Transverse colon (tissue), 4 donors: ENCODE results near the gene STK32C. TPM values are rescaled to one million over a fixed set of nuclear protein-coding genes. Genes with fewer than 3 reads are reported as not detected.
A peak's percentile ranks its signal among the peaks of the same experiment; 100 is the strongest.
"Not testable (repeated sequence)": the region's sequence is repeated elsewhere in the genome, so short reads cannot be mapped to it uniquely, and the experiment has no call there.

Experiments used
- DNase-seq: peaks from one replicate; pipeline ENCODE4 v3.0.0-alpha.2; 2019
- H3K27ac ChIP-seq, 4 donors: fragments of 200-600 bp; sonication (generic); 2 replicates each; pipeline ENCODE4 v1.5.1; 2016 to 2018; ENCODE audit warnings: inconsistent platforms in 4 of 4
- H3K27me3 ChIP-seq: fragments of 200-600 bp; sonication (generic); 2 replicates; pipeline ENCODE4 v1.5.1; 2017; ENCODE audit warnings: inconsistent platforms
- H3K36me3 ChIP-seq, 4 donors: fragments of 200-600 bp; sonication (generic); 2 replicates each; pipeline ENCODE4 v1.5.1; 2017 to 2019; ENCODE audit warnings: inconsistent platforms in 4 of 4
- H3K4me1 ChIP-seq, 4 donors: fragments of 200-600 bp; sonication (generic); 2 replicates each; pipeline ENCODE4 v1.5.1; 2017 to 2020; ENCODE audit warnings: inconsistent platforms in 4 of 4
- H3K4me3 ChIP-seq, 4 donors: fragments of 200-600 bp; sonication (generic); 1 replicate in 1 of 4; 2 replicates in 3 of 4; pipeline versions ENCODE4 v1.5.1 to v1.6.1; 2017 to 2019; ENCODE audit warnings: inconsistent platforms in 4 of 4
- H3K9me3 ChIP-seq, 2 donors: fragments of 200-600 bp; sonication (generic); 2 replicates each; pipeline ENCODE4 v1.5.1; 2017 to 2019; ENCODE audit warnings: inconsistent platforms in 2 of 2
- EP300 ChIP-seq: sonication (generic); formaldehyde crosslinking; IDR thresholded peaks from one replicate; pipeline ENCODE4 v1.6.1; 2017; ENCODE audit warnings: antibody characterized with exemption, low read depth
- POLR2A ChIP-seq: fragments of 450-650 bp; IDR thresholded peaks from one replicate; pipeline ENCODE4 v1.6.1; 2016; ENCODE audit warnings: antibody characterized with exemption, mild to moderate bottlenecking, moderate library complexity
- POLR2AphosphoS5 ChIP-seq, 3 donors: sonication (generic); formaldehyde crosslinking; IDR thresholded peaks; one replicate each; pipeline ENCODE4 v1.6.1; 2016; ENCODE audit warnings: antibody characterized with exemption in 3 of 3
- WGBS, 2 donors: methylation state at CpG; one replicate each; pipeline ENCODE4 v1.1.5; 2018; ENCODE audit warnings: low coverage in 1 of 2; 5-methylcytosine and 5-hydroxymethylcytosine counted together
- in situ Hi-C, 4 donors: fragments of 200-750 bp; cut with MboI; loops; one replicate each; pipeline versions ENCODE4 v1.15.0 to v1.15.1; 2017; ENCODE audit warnings: low sequenced_read_pairs in 3 of 4, low pct_ligation_motif_present in 1 of 4, low pct_unique_long_range_greater_than_20kb in 1 of 4
- intact Hi-C: fragments of 100-400 bp; cut with DNase I; formaldehyde crosslinking; loops from one replicate; pipeline ENCODE4 v1.15.1; 2023; ENCODE audit warnings: low total_unique reads
- total RNA-seq, 4 donors: library from RNA; depleted of rRNA; stranded (reverse); fragments of >200 nt; gene quantifications; one replicate each; pipeline ENCODE4 v1.1.0, GENCODE V29; 2016
- TF ChIP-seq, protein P1 (sequence below), 5 experiments: fragments of 200-600 bp in 3 of 5; fragments of 450-650 bp in 2 of 5; sonication (generic) in 3 of 5; IDR thresholded peaks; 1 replicate in 2 of 5; 2 replicates in 3 of 5; pipeline ENCODE4 v1.5.1; 2016 to 2017; ENCODE audit warnings: antibody characterized with exemption in 5 of 5, inconsistent platforms in 3 of 5, mild to moderate bottlenecking in 2 of 5, moderate library complexity in 1 of 5

Gene STK32C
- total RNA-seq, 4 donors from 2014 or later: 2.2 to 7.8 (median 3.7) TPM; not detected in 1

DNA sequence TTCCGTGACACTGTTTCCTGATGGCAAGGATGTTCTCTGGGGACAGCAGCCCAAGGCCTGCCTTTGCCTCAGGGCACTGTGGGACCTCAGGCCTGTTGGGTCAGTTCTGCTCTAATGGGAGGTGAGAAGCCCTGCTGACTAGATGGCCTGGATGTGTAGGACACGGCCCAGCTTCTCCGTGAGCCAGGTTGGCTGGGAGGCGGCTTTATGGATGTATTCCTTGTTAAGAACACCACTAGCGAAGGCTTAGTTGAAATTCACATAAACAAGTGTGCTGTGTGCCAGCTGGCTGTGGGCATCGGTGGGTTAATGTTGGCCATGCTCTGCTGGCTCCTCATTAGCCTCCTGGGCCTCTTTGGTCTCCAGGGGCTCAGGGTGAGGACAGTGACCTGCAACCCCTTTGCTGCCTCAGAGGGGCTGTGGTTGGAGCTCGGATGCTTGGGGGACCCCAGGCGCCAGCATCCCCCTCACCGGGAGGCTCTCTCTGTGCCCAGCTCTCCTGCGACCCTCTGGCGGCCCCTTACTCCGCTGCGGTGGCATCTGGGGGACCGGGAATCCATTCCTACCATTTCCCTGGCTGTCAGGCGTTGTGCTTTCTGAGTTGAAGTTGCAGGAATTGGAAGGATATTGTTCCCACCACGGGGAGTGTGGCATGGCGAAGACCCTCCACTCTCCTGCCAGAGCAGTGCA lies 143.8 kb downstream of the STK32C start:
- 72% methylated on average over 17 of the region's 17 CpGs; no CpG with 5 or more reads in 1 of the 2 donors for WGBS, 2 donors
- no peak for DNase-seq
- intact Hi-C loops: no loop called here
- in situ Hi-C loops: no loop called here
- Histone ChIP-seq H3K4me1 (peaks cover 0 to 10% (median 4%) of the 10 kb centered on the region in 4 donors), H3K4me3 (no peak overlapping the region), H3K36me3 (no peaks in the 10 kb centered on the region), H3K9me3 (no peaks in the 10 kb centered on the region), H3K27ac (no peak overlapping the region), H3K27me3 (peaks cover 5% of the 10 kb centered on the region)
- TF ChIP-seq, protein P1, sequence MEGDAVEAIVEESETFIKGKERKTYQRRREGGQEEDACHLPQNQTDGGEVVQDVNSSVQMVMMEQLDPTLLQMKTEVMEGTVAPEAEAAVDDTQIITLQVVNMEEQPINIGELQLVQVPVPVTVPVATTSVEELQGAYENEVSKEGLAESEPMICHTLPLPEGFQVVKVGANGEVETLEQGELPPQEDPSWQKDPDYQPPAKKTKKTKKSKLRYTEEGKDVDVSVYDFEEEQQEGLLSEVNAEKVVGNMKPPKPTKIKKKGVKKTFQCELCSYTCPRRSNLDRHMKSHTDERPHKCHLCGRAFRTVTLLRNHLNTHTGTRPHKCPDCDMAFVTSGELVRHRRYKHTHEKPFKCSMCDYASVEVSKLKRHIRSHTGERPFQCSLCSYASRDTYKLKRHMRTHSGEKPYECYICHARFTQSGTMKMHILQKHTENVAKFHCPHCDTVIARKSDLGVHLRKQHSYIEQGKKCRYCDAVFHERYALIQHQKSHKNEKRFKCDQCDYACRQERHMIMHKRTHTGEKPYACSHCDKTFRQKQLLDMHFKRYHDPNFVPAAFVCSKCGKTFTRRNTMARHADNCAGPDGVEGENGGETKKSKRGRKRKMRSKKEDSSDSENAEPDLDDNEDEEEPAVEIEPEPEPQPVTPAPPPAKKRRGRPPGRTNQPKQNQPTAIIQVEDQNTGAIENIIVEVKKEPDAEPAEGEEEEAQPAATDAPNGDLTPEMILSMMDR (IDR thresholded peaks at IDR 0.05): peak in 1 of 5 experiments; percentile 4
- TF ChIP-seq EP300 (no peak), POLR2A (no peak), POLR2AphosphoS5 (IDR thresholded peaks at IDR 0.05) (no peak)

DNA sequence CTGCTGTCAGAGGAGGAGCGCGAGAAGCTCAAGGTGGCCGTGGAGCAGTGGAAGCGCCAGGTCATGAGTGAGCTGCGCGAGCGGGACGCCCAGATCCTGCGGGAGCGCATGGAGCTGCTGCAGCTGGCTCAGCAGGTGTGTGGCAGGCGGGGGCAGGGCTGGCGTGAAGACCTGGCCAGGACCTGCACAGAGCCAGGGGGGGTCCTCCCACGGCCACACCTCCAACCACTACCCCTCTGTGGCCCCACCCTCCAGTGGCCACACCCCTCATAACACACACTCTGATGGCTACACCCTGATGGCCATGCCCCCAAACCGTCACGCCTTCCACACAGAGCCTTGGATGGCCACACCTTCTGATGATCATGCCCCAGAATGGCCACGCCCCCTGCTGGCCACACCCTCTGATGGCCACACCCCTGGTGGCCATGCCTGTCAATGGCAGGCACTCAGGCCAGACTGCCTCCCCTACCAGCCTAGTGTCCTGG lies 144.4 kb downstream of the STK32C start:
- in situ Hi-C loops (no loop called here), intact Hi-C loops (no loop called here)
- DNase-seq: peak; percentile 51

DNA sequence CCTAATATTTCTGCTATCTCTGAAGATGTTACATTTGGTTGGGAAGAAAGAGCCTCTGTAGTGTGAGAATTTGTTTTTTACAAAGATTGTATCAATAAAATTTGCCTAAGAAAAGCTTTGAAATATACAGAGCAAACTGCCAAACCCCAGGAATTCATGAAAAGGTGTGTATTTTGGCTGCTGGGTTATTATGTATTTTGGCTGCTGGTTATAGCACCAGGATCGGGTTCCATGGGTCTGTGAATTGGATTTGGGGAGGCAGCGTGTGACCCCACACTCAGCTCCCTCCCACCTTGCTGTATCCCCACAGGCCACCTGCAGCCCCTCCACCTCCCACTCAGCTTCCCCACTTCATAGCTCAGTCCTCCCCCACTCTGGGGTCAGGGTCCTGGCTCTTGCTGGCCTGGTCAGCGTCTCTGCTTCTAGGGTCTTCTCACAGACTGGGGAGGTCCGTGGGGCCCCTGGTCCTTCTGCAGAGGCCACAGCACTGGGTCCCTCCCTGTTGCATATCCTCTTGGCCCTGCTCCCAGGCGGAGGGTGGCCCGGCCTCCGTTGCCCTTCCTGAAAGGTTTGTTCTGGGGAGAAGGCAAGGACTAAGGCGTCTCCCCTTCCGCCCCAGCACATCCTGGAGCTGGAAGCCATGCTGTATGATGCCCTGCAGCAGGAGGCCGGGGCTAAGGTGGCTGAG lies 145.0 kb downstream of the STK32C start:
- TF ChIP-seq, protein P1 (IDR thresholded peaks at IDR 0.05): no peak
- no peak for TF ChIP-seq POLR2A
- TF ChIP-seq EP300: no peak
- TF ChIP-seq POLR2AphosphoS5 (IDR thresholded peaks at IDR 0.05): no peak
- Histone ChIP-seq H3K27ac (peak overlapping the region in 1 of 4 donors; percentile 58), H3K27me3 (peaks cover 5% of the 10 kb centered on the region), H3K4me1 (peaks cover 0 to 10% (median 4%) of the 10 kb centered on the region in 4 donors), H3K36me3 (no peaks in the 10 kb centered on the region), H3K4me3 (no peak overlapping the region), H3K9me3 (no peaks in the 10 kb centered on the region)
- in situ Hi-C loops: no loop called here
- peak; percentile 35 for DNase-seq
- 46% methylated on average over 10 of the region's 10 CpGs; no CpG with 5 or more reads in 1 of the 2 donors for WGBS, 2 donors
- intact Hi-C loops: no loop called here

More for the DNA sequence above, 144.4 kb downstream of the STK32C start:
- Histone ChIP-seq H3K4me3 (no peak overlapping the region), H3K9me3 (no peaks in the 10 kb centered on the region), H3K27ac (peak overlapping the region in 1 of 4 donors; percentile 58), H3K36me3 (no peaks in the 10 kb centered on the region), H3K4me1 (peaks cover 0 to 10% (median 4%) of the 10 kb centered on the region in 4 donors), H3K27me3 (peaks cover 5% of the 10 kb centered on the region)
- TF ChIP-seq, protein P1 (IDR thresholded peaks at IDR 0.05): peak in 4 of 5 experiments; percentile 7 to 41 (median 18)
- TF ChIP-seq POLR2A (no peak), EP300 (no peak)
- 44% methylated on average over 14 of the region's 16 CpGs; no CpG with 5 or more reads in 1 of the 2 donors for WGBS, 2 donors

DNA sequence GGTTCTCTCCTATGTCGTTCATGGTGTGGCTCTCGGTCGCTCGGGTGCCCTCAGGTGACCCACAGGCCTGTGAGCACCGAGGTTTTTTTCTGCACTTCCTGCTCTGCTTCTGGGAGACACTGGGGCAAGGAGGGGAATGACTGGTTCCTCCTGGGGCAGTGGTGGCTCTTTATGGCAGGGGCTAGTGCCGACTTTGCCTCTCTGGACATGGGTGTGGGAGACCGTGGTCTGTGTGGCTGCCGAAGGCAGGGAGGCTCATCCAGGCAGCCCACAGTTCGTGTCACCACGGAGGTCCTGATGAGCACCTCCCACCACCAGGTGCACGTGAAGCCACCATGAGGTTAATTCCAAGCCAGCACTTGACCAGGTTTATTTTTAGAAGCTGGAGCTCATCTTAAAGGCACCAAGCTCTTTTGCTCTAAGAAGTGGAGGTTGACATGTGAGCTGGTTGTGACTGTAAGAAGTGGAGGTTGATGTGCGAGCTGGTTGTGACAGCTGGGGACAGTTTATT lies 145.7 kb downstream of the STK32C start:
- DNase-seq: no peak
- Histone ChIP-seq H3K4me1 (peaks cover 0 to 10% (median 4%) of the 10 kb centered on the region in 4 donors), H3K9me3 (no peaks in the 10 kb centered on the region), H3K27me3 (peaks cover 5% of the 10 kb centered on the region), H3K27ac (no peak overlapping the region), H3K36me3 (no peaks in the 10 kb centered on the region), H3K4me3 (no peak overlapping the region)
- 16 to 63% methylated on average over 1 to 12 of the region's 12 CpGs for WGBS, 2 donors
- intact Hi-C loops: no loop called here
- TF ChIP-seq, protein P1 (IDR thresholded peaks at IDR 0.05): no peak
- TF ChIP-seq POLR2AphosphoS5 (IDR thresholded peaks at IDR 0.05) (no peak), POLR2A (no peak), EP300 (no peak)
- in situ Hi-C loops: no loop called here

DNA sequence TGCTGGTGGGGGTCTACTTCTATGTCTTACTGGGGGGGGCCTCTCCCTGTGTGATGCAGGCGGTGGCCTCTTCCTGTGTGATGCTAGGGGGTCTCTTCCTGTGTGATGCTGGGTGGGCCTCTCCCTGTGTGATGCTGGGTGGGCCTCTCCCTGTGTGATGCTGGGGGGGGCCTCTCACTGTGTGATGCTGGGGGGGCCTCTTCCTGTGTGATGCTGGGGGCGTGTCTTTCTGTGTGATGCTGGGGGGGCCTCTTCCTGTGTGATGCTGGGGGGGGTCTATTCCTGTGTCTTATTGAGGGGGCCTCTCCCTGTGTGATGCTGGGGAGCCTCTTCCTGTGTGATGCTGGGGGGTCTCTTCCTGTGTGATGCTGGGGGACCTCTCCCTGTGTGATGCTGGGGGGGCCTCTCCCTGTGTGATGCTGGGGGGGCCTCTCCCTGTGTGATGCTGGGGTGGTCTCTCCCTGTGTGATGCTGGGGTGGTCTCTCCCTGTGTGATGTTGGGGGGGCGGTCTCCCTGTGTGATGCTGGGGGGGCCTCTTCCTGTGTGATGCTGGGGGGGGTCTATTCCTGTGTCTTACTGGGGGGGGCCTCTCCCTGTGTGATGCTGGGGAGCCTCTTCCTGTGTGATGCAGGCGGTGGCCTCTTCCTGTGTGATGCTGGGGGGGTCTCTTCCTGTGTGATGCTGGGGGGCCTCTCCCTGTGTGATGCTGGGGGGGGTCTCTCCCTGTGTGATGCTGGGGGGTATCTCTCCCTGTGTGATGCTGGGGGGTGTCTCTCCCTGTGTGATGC lies 146.7 kb downstream of the STK32C start:
- in situ Hi-C loops, H3K4me3 ChIP-seq, H3K27ac ChIP-seq, DNase-seq, intact Hi-C loops, H3K36me3 ChIP-seq, H3K27me3 ChIP-seq, H3K9me3 ChIP-seq: not testable (repeated sequence)
- H3K4me1 ChIP-seq: peaks cover 0 to 10% (median 4%) of the 10 kb centered on the region in 4 donors
- WGBS, 2 donors: 60% methylated on average over 1 of the region's 4 CpGs; no CpG with 5 or more reads in 1 of the 2 donors

DNA sequence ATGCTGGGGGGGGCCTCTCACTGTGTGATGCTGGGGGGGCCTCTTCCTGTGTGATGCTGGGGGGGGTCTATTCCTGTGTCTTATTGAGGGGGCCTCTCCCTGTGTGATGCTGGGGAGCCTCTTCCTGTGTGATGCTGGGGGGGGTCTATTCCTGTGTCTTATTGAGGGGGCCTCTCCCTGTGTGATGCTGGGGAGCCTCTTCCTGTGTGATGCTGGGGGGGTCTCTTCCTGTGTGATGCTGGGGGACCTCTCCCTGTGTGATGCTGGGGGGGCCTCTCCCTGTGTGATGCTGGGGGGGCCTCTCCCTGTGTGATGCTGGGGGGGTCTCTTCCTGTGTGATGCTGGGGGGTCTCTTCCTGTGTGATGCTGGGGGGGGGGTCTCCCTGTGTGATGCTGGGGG lies 147.5 kb downstream of the STK32C start:
- H3K27me3 ChIP-seq, DNase-seq, H3K27ac ChIP-seq, H3K9me3 ChIP-seq, H3K4me3 ChIP-seq, H3K36me3 ChIP-seq, intact Hi-C loops, in situ Hi-C loops: not testable (repeated sequence)
- peaks cover 0 to 10% (median 4%) of the 10 kb centered on the region in 4 donors for H3K4me1 ChIP-seq
